GM12891 (cell line): Measurements from ENCODE around the gene NRP1.

Source experiments
- POLR2A ChIP-seq: IDR thresholded peaks from 2 replicates; pipeline ENCODE4 v1.6.1; 2011; ENCODE audit warnings: low read depth, low read length, control low read depth
- POLR2AphosphoS5 ChIP-seq: IDR thresholded peaks from 2 replicates; pipeline ENCODE4 v1.6.1; 2011; ENCODE audit warnings: low read depth, low read length, control low read depth

DNA sequence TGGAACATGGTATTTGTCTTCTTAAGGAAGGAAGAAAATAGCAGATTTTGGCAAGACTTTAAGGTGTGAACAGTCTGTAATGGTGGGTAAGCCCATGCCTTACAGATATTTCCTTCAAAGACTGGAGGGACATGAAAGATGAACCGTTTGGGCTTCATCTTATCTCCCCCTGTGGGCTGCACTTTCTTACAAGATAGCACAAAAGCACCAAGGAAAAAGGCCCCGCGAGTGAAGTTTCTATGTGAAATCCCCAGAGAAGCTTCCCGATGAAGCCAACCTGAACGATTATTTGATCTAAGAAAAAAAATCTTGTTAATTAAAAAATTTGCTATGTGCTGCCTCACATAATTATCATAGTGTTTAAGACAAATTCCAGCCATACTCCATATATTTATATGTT lies 91.5 kb downstream of the NRP1 start:
- no peak for TF ChIP-seq POLR2A
- TF ChIP-seq POLR2AphosphoS5 = no peak
